ENCODE data around the gene SPATA46.

The SPATA46 gene

DNA sequence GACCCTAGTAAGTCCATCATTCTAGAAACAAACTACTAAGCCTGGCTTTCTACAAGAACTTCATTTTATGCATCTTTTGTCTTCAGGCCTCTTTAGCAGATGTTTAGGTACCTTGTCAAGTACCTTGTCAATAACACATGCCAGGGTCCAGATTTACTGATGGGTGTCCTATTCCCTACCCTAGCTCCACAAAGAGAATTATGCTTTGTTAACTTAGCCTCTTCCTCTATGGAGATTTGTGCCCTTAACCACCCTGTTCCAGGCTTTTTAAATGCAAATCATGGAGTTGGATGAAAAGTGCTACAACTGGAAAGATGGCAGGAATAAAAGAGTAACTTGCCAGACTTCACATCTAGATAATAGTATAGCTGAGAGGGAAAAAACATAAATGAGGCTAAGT, 42.7 kb downstream of the SPATA46 start:
- H3K9me3 ChIP-seq (ENCODE audit: insufficient read depth, low read length): no peaks in the 10 kb centered on the region
- no peak overlapping the region for H3K4me3 ChIP-seq (ENCODE audit: insufficient read depth, low read length, poor library complexity, severe bottlenecking)
- H3K9ac ChIP-seq (ENCODE audit: low read length): no peak overlapping the region
- H3K36me3 ChIP-seq (ENCODE audit: low read length): no peaks in the 10 kb centered on the region
- H3K9me2 ChIP-seq (replicated peaks; ENCODE audit: insufficient read depth, low read length): no peaks in the 10 kb centered on the region
- H3K27me3 ChIP-seq (ENCODE audit: low read length): no peaks in the 10 kb centered on the region
- no peaks in the 10 kb centered on the region for H4K20me1 ChIP-seq (ENCODE audit: low read depth, low read length)
- TF ChIP-seq, protein P1, sequence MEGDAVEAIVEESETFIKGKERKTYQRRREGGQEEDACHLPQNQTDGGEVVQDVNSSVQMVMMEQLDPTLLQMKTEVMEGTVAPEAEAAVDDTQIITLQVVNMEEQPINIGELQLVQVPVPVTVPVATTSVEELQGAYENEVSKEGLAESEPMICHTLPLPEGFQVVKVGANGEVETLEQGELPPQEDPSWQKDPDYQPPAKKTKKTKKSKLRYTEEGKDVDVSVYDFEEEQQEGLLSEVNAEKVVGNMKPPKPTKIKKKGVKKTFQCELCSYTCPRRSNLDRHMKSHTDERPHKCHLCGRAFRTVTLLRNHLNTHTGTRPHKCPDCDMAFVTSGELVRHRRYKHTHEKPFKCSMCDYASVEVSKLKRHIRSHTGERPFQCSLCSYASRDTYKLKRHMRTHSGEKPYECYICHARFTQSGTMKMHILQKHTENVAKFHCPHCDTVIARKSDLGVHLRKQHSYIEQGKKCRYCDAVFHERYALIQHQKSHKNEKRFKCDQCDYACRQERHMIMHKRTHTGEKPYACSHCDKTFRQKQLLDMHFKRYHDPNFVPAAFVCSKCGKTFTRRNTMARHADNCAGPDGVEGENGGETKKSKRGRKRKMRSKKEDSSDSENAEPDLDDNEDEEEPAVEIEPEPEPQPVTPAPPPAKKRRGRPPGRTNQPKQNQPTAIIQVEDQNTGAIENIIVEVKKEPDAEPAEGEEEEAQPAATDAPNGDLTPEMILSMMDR (IDR thresholded peaks at IDR 0.05; ENCODE audit: insufficient read depth, low read length, poor library complexity, severe bottlenecking): no peak
- TF ChIP-seq EZH2phosphoT487 (conservative IDR thresholded peaks at IDR 0.05; ENCODE audit: low read length): no peak
- no peaks in the 10 kb centered on the region for H3F3A ChIP-seq (ENCODE audit: insufficient read depth)
- H3K27ac ChIP-seq (ENCODE audit: low read depth, low read length): no peak overlapping the region
- no peak overlapping the region for H3K4me2 ChIP-seq (ENCODE audit: low read depth, low read length, poor library complexity, severe bottlenecking)
- no peak overlapping the region for H2AFZ ChIP-seq (ENCODE audit: low read depth, low read length, severe bottlenecking)
- H3K79me2 ChIP-seq (ENCODE audit: insufficient read depth, low read length): no peaks in the 10 kb centered on the region

DNA sequence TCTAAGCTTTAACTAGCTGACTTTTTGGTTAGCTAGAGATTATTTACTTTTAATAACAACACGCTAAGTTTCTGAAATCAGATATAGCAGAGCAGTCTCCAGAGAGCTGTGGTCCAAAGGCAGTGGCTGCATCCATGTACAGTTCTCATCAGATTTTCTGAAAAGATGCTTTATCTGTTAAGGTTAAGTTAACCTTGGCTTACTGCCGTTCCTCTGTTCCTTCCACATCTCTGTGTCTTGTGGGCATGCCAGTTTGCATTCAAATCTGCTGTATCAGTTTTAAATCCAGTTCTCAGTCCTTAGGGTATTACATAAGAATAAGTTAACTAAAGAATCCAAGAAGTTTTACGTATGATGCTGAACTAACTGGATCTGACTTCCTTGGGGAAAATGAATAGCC, 46.8 kb downstream of the SPATA46 start:
- Histone ChIP-seq H3K9me2 (replicated peaks; ENCODE audit: insufficient read depth, low read length) (no peaks in the 10 kb centered on the region), H2AFZ (ENCODE audit: low read depth, low read length, severe bottlenecking) (no peak overlapping the region), H3K27ac (ENCODE audit: low read depth, low read length) (no peak overlapping the region), H3K79me2 (ENCODE audit: insufficient read depth, low read length) (no peaks in the 10 kb centered on the region), H3K9ac (ENCODE audit: low read length) (no peak overlapping the region), H3K4me3 (ENCODE audit: insufficient read depth, low read length, poor library complexity, severe bottlenecking) (no peak overlapping the region), H3K4me2 (ENCODE audit: low read depth, low read length, poor library complexity, severe bottlenecking) (no peak overlapping the region), H3F3A (ENCODE audit: insufficient read depth) (no peaks in the 10 kb centered on the region), H4K20me1 (ENCODE audit: low read depth, low read length) (no peaks in the 10 kb centered on the region), H3K27me3 (ENCODE audit: low read length) (no peaks in the 10 kb centered on the region), H3K36me3 (ENCODE audit: low read length) (no peaks in the 10 kb centered on the region), H3K9me3 (ENCODE audit: insufficient read depth, low read length) (no peaks in the 10 kb centered on the region)
- TF ChIP-seq, protein P1 (IDR thresholded peaks at IDR 0.05; ENCODE audit: insufficient read depth, low read length, poor library complexity, severe bottlenecking): no peak
- no peak for TF ChIP-seq EZH2phosphoT487 (conservative IDR thresholded peaks at IDR 0.05; ENCODE audit: low read length)

DNA sequence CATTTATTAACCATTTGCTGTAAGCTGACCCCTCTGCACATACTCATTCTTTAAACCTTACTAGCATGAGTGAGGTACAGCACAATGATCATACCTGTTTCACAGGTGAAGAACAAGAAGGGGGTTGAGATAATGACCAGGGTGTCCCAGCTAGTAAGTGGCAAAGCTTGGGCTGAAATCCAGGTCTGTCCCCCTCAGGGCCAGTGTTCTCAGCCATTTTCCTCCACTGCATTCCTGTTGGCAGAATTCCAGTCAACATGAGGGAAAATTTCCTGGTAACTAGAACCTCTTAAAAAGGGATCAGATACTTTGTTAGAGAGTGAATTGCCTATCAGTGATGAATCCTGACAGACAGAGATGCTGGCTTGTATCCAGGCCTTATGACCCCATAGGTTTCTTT, 48.1 kb downstream of the SPATA46 start:
- H3K79me2 ChIP-seq (ENCODE audit: insufficient read depth, low read length): no peaks in the 10 kb centered on the region
- no peak overlapping the region for H3K9ac ChIP-seq (ENCODE audit: low read length)
- no peak overlapping the region for H3K27ac ChIP-seq (ENCODE audit: low read depth, low read length)
- no peaks in the 10 kb centered on the region for H4K20me1 ChIP-seq (ENCODE audit: low read depth, low read length)
- H3K9me2 ChIP-seq (replicated peaks; ENCODE audit: insufficient read depth, low read length): no peaks in the 10 kb centered on the region
- no peaks in the 10 kb centered on the region for H3K9me3 ChIP-seq (ENCODE audit: insufficient read depth, low read length)
- no peaks in the 10 kb centered on the region for H3F3A ChIP-seq (ENCODE audit: insufficient read depth)
- no peaks in the 10 kb centered on the region for H3K27me3 ChIP-seq (ENCODE audit: low read length)
- no peak overlapping the region for H3K4me3 ChIP-seq (ENCODE audit: insufficient read depth, low read length, poor library complexity, severe bottlenecking)
- no peak overlapping the region for H2AFZ ChIP-seq (ENCODE audit: low read depth, low read length, severe bottlenecking)
- TF ChIP-seq EZH2phosphoT487 (conservative IDR thresholded peaks at IDR 0.05; ENCODE audit: low read length): no peak
- TF ChIP-seq, protein P1 (IDR thresholded peaks at IDR 0.05; ENCODE audit: insufficient read depth, low read length, poor library complexity, severe bottlenecking): no peak
- H3K4me2 ChIP-seq (ENCODE audit: low read depth, low read length, poor library complexity, severe bottlenecking): no peak overlapping the region
- no peaks in the 10 kb centered on the region for H3K36me3 ChIP-seq (ENCODE audit: low read length)

DNA sequence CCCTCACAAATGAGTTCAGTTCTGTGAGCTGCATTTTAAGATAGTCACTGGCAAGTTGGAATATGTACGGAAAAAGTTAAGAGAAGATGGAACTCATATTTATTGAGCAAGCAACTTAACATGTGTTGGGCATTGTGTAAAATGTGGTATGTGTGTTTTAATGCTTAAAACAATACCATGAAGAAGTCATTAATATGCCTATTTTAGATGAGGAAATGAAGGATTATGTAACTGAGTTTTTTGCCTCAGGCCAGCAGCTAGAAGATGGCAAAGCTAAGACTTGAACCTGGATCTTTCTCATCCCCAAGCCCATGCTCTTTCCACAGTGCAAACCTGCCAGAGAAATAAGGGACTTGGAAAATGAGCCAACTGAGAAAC, 48.9 kb downstream of the SPATA46 start:
- Histone ChIP-seq H3K79me2 (ENCODE audit: insufficient read depth, low read length) (no peaks in the 10 kb centered on the region), H3K27me3 (ENCODE audit: low read length) (no peaks in the 10 kb centered on the region), H3K27ac (ENCODE audit: low read depth, low read length) (no peak overlapping the region), H3K4me3 (ENCODE audit: insufficient read depth, low read length, poor library complexity, severe bottlenecking) (no peak overlapping the region), H3K9ac (ENCODE audit: low read length) (no peak overlapping the region), H3K9me2 (replicated peaks; ENCODE audit: insufficient read depth, low read length) (no peaks in the 10 kb centered on the region), H2AFZ (ENCODE audit: low read depth, low read length, severe bottlenecking) (no peak overlapping the region), H4K20me1 (ENCODE audit: low read depth, low read length) (no peaks in the 10 kb centered on the region), H3F3A (ENCODE audit: insufficient read depth) (no peaks in the 10 kb centered on the region), H3K36me3 (ENCODE audit: low read length) (no peaks in the 10 kb centered on the region), H3K9me3 (ENCODE audit: insufficient read depth, low read length) (no peaks in the 10 kb centered on the region), H3K4me2 (ENCODE audit: low read depth, low read length, poor library complexity, severe bottlenecking) (no peak overlapping the region)
- TF ChIP-seq, protein P1 (IDR thresholded peaks at IDR 0.05; ENCODE audit: insufficient read depth, low read length, poor library complexity, severe bottlenecking): no peak
- no peak for TF ChIP-seq EZH2phosphoT487 (conservative IDR thresholded peaks at IDR 0.05; ENCODE audit: low read length)

Measured in SU-DHL-6 (cell line).